Uterus (tissue), 4 donors: ENCODE measurements around the gene OCA2. TPM values are rescaled to one million over a fixed set of nuclear protein-coding genes. Genes with fewer than 3 reads are reported as not detected.

ENCODE experiments used
- DNase-seq, 2 donors: peaks; one replicate each; pipeline ENCODE4 v3.0.0-alpha.2; 2019 to 2020
- H3K27ac ChIP-seq, 2 donors: fragments of 200-600 bp; sonication (generic); 1 replicate in 1 of 2; 2 replicates in 1 of 2; pipeline ENCODE4 v1.5.1; 2016 to 2018
- H3K27me3 ChIP-seq, 2 donors: fragments of 200-600 bp; sonication (generic); one replicate each; pipeline ENCODE4 v1.5.1; 2018 to 2019; ENCODE audit warnings: control low read depth in 1 of 2
- H3K36me3 ChIP-seq, 2 donors: fragments of 200-600 bp; sonication (generic); one replicate each; pipeline ENCODE4 v1.5.1; 2019; ENCODE audit warnings: control low read depth in 1 of 2
- H3K4me1 ChIP-seq, 2 donors: fragments of 200-600 bp; sonication (generic); one replicate each; pipeline ENCODE4 v1.5.1; 2018 to 2019; ENCODE audit warnings: control low read depth in 1 of 2
- H3K4me3 ChIP-seq, 2 donors: fragments of 200-600 bp; sonication (generic); 1 replicate in 1 of 2; 2 replicates in 1 of 2; pipeline ENCODE4 v1.5.1; 2018 to 2019; ENCODE audit warnings: mild to moderate bottlenecking in 1 of 2
- H3K9me3 ChIP-seq, 2 donors: fragments of 200-600 bp; sonication (generic); one replicate each; pipeline ENCODE4 v1.5.1; 2019; ENCODE audit warnings: control low read depth in 1 of 2
- CTCF ChIP-seq, 4 experiments: fragments of 200-600 bp in 2 of 4; fragments of 450-650 bp in 2 of 4; sonication (generic) in 2 of 4; IDR thresholded peaks; one replicate each; pipeline ENCODE4 v1.5.1; 2016 to 2019; ENCODE audit warnings: antibody characterized with exemption in 4 of 4, mild to moderate bottlenecking in 2 of 4, moderate library complexity in 1 of 4
- POLR2A ChIP-seq, 2 donors: fragments of 450-650 bp; IDR thresholded peaks; one replicate each; pipeline ENCODE4 v1.6.1; 2016; ENCODE audit warnings: antibody characterized with exemption in 2 of 2, mild to moderate bottlenecking in 1 of 2, moderate library complexity in 1 of 2
- intact Hi-C: fragments of 100-400 bp; cut with DNase I; formaldehyde crosslinking; loops from one replicate; pipeline ENCODE4 v1.15.1; 2023; ENCODE audit warnings: low total_unique reads
- total RNA-seq, 4 donors: library from RNA; depleted of rRNA in 3 of 4; stranded (reverse); fragments of >200 nt in 3 of 4; gene quantifications; one replicate each; pipeline versions ENCODE4 v1.1.0 to v1.2.4, GENCODE V29; 2014 to 2023
- donor health status: DM: yes; HTN: yes; CAD: no.

The OCA2 gene
- total RNA-seq, 4 donors from 2014 or later, result 0.55 to 4.6 TPM; not detected in 2

GRCh38 chr15:28129231-28129848 is 30.2 kb upstream of the OCA2 start:
- Histone ChIP-seq H3K4me3 (no peak overlapping the region), H3K4me1 (no peaks in the 10 kb centered on the region), H3K27ac (no peak overlapping the region), H3K27me3 (no peaks in the 10 kb centered on the region), H3K9me3 (no peaks in the 10 kb centered on the region), H3K36me3 (no peaks in the 10 kb centered on the region)
- no peak for TF ChIP-seq CTCF (IDR thresholded peaks at IDR 0.05)
- no peak for TF ChIP-seq POLR2A (IDR thresholded peaks at IDR 0.05)
- intact Hi-C loops, result no loop called here
- no peak for DNase-seq

GRCh38 chr15:28128031-28128430 is 28.9 kb upstream of the OCA2 start:
- Histone ChIP-seq H3K4me3 (no peak overlapping the region), H3K36me3 (no peaks in the 10 kb centered on the region), H3K27ac (no peak overlapping the region), H3K9me3 (no peaks in the 10 kb centered on the region), H3K27me3 (no peaks in the 10 kb centered on the region), H3K4me1 (no peaks in the 10 kb centered on the region)
- no peak for DNase-seq
- no peak for TF ChIP-seq POLR2A (IDR thresholded peaks at IDR 0.05)
- no peak for TF ChIP-seq CTCF (IDR thresholded peaks at IDR 0.05)
- intact Hi-C loops, result no loop called here

- TF ChIP-seq POLR2A (IDR thresholded peaks at IDR 0.05) (no peak), CTCF (IDR thresholded peaks at IDR 0.05) (no peak)
These were observed 27.9 kb upstream of the OCA2 start for GRCh38 chr15:28127036-28127435.

GRCh38 chr15:28125673-28126651 is 26.8 kb upstream of the OCA2 start:
- no peak for DNase-seq
- intact Hi-C loops, result no loop called here
- H3K36me3 ChIP-seq, result no peaks in the 10 kb centered on the region

More at GRCh38 chr15:28127036-28127435, 27.9 kb upstream of the OCA2 start:
- no peaks in the 10 kb centered on the region for H3K36me3 ChIP-seq
- H3K27ac ChIP-seq, result no peak overlapping the region
- H3K9me3 ChIP-seq, result no peaks in the 10 kb centered on the region
- intact Hi-C loops, result no loop called here
- no peak overlapping the region for H3K4me3 ChIP-seq
- DNase-seq, result no peak
- H3K27me3 ChIP-seq, result no peaks in the 10 kb centered on the region
- H3K4me1 ChIP-seq, result no peaks in the 10 kb centered on the region

More at GRCh38 chr15:28125673-28126651, 26.8 kb upstream of the OCA2 start:
- H3K27me3 ChIP-seq, result no peaks in the 10 kb centered on the region
- no peak for TF ChIP-seq POLR2A (IDR thresholded peaks at IDR 0.05)
- peak; percentile 20 to 51 (median 44) for TF ChIP-seq CTCF (IDR thresholded peaks at IDR 0.05)
- no peak overlapping the region for H3K4me3 ChIP-seq
- no peaks in the 10 kb centered on the region for H3K4me1 ChIP-seq
- H3K27ac ChIP-seq, result no peak overlapping the region
- no peaks in the 10 kb centered on the region for H3K9me3 ChIP-seq
